H7 (cell line): ENCODE results near the gene RNPEPL1. TPM values are rescaled to one million over a fixed set of nuclear protein-coding genes. Genes with fewer than 3 reads are reported as not detected.

Experiments used
- DNase-seq: peaks from one replicate; pipeline ENCODE4 v3.0.0; 2012
- H3K27me3 ChIP-seq: 2 replicates; pipeline ENCODE4 v1.6.0; 2011; ENCODE audit warnings: mild to moderate bottlenecking, low read length; ENCODE audit not compliant: control insufficient read depth, insufficient read depth
- H3K36me3 ChIP-seq: replicated peaks from 2 replicates; pipeline ENCODE4 v1.5.1; 2011; ENCODE audit warnings: low read length; ENCODE audit not compliant: control insufficient read depth, insufficient read depth
- H3K4me3 ChIP-seq: 2 replicates; pipeline ENCODE4 v1.5.1; 2011; ENCODE audit warnings: low read depth, mild to moderate bottlenecking, control low read depth, low read length, moderate library complexity; ENCODE audit not compliant: insufficient read depth
- total RNA-seq: library from RNA; depleted of rRNA; stranded (reverse); fragments of >200 nt; shearing (Covaris generic); gene quantifications from 2 replicates; pipeline ENCODE4 v1.2.3, GENCODE V29; 2014; rRNA removed

Gene RNPEPL1
- total RNA-seq, 1 experiment from 2014 or later: 10.3 TPM

- no peak for DNase-seq
- Histone ChIP-seq H3K36me3 (no peaks in the 10 kb centered on the region), H3K27me3 (no peaks in the 10 kb centered on the region), H3K4me3 (no peak overlapping the region)
Observed at GRCh38 chr2:240629619-240629967, 61.3 kb downstream of the RNPEPL1 start.

DNA sequence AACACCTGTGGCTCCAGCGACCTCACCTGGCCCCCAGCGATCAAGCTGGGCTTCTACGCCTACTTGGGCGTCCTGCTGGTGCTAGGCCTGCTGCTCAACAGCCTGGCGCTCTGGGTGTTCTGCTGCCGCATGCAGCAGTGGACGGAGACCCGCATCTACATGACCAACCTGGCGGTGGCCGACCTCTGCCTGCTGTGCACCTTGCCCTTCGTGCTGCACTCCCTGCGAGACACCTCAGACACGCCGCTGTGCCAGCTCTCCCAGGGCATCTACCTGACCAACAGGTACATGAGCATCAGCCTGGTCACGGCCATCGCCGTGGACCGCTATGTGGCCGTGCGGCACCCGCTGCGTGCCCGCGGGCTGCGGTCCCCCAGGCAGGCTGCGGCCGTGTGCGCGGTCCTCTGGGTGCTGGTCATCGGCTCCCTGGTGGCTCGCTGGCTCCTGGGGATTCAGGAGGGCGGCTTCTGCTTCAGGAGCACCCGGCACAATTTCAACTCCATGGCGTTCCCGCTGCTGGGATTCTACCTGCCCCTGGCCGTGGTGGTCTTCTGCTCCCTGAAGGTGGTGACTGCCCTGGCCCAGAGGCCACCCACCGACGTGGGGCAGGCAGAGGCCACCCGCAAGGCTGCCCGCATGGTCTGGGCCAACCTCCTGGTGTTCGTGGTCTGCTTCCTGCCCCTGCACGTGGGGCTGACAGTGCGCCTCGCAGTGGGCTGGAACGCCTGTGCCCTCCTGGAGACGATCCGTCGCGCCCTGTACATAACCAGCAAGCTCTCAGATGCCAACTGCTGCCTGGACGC lies 61.9 kb downstream of the RNPEPL1 start:
- H3K4me3 ChIP-seq: no peak overlapping the region
- no peaks in the 10 kb centered on the region for H3K27me3 ChIP-seq
- no peak for DNase-seq
- H3K36me3 ChIP-seq: no peaks in the 10 kb centered on the region

Other genes starting within 250 kb of the RNPEPL1 start
- 28.4 and 32.0 TPM in 2 replicates for gene GPC1, start 132.8 kb upstream of the RNPEPL1 start, total RNA-seq
- gene ANKMY1, start 10.5 kb upstream of the RNPEPL1 start, total RNA-seq: 3.6 and 8.9 TPM in 2 replicates
- 2.4 and 2.5 TPM in 2 replicates for gene DUSP28, start 8.1 kb upstream of the RNPEPL1 start, total RNA-seq
- gene CAPN10, start 18.2 kb downstream of the RNPEPL1 start, total RNA-seq: 66.5 and 69.0 TPM in 2 replicates
- gene GPR35, start 57.0 kb downstream of the RNPEPL1 start, total RNA-seq: 0.07 TPM in 1 of 2 replicates, not detected in the other
- gene AQP12B, start 114.4 kb downstream of the RNPEPL1 start, total RNA-seq: not detected in 2 replicates
- not detected in 2 replicates for gene AQP12A, start 123.4 kb downstream of the RNPEPL1 start, total RNA-seq